Progenitor cell of endocrine pancreas (in vitro differentiated cells): ENCODE results near the gene AMFR. TPM values are rescaled to one million over a fixed set of nuclear protein-coding genes. Genes with fewer than 3 reads are reported as not detected.
A peak's percentile ranks its signal among the peaks of the same experiment; 100 is the strongest.

Source experiments
- DNase-seq: peaks from one replicate; pipeline ENCODE4 v3.0.0; 2021; ENCODE audit warnings: low spot score; ENCODE audit not compliant: unreplicated experiment
- H3K27ac Mint-ChIP-seq: 2 replicates; pipeline ENCODE4 v1.8.0; 2021; ENCODE audit warnings: mild to moderate bottlenecking, moderate library complexity, mixed read lengths
- H3K27me3 Mint-ChIP-seq: 2 replicates; pipeline ENCODE4 v1.8.0; 2021; ENCODE audit warnings: mixed read lengths
- H3K36me3 Mint-ChIP-seq: 2 replicates; pipeline ENCODE4 v1.8.0; 2022; ENCODE audit warnings: mixed read lengths; ENCODE audit not compliant: insufficient read depth
- H3K4me1 Mint-ChIP-seq: 2 replicates; pipeline ENCODE4 v1.8.0; 2021; ENCODE audit warnings: low read depth, mixed read lengths
- H3K4me3 Mint-ChIP-seq: 2 replicates; pipeline ENCODE4 v1.8.0; 2021; ENCODE audit warnings: low read depth, mild to moderate bottlenecking, moderate library complexity, mixed read lengths
- H3K9me3 Mint-ChIP-seq: 2 replicates; pipeline ENCODE4 v1.8.0; 2021; ENCODE audit warnings: low read depth, mixed read lengths
- total RNA-seq: library from RNA; stranded (reverse); gene quantifications from 2 replicates; pipeline ENCODE4 v1.2.1, GENCODE V29; 2021
- TF ChIP-seq, protein P1 (sequence below): fragments of 200-600 bp; sonication (generic); IDR thresholded peaks from one replicate; pipeline ENCODE4 v1.5.0; 2021; ENCODE audit warnings: antibody characterized with exemption, mild to moderate bottlenecking; ENCODE audit not compliant: unreplicated experiment

The AMFR gene
- total RNA-seq, 1 donor from 2014 or later, result 55.8 TPM

DNA sequence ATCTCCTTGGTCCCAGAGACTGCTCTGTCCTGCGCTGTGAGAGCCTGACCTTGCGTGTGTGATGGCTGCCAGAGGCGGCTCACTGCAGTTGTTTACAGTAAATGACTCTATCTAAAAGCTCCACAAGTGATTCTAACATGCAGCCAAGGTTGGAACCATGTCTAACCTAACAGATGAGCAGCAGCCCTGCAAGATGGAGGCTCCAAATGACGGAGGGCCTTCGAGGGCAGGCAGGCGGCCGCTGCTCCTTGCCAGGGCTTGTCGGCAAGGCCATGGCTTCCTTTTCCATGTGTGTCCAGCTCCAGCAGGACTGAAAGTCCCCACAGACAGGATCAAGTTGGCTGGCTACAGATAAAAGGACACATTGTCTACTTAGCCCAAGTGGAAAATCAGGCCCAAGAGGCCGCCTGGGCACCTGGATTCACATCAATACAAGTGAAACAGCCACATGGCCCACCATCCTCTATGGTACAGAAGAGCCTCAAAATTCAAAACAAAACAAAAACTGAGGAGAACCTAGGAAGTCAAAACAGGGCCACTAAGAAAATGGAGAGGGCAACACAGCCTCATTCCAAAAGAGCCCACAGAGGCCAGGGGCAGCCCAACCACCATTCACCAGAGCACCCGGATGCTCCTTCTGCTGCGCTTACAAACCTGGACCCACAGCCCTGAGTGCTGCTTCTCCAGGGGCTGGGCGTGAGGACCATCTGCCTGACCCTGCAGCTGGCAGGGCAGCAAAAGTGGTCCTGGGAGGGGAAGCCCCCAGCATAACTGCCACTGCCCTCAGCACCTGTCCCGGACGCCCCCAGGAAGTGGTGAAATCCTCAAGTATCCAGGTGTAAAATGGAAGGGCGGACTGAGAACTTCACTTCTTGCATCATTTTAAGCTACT lies 65.0 kb downstream of the AMFR start:
- TF ChIP-seq, protein P1, sequence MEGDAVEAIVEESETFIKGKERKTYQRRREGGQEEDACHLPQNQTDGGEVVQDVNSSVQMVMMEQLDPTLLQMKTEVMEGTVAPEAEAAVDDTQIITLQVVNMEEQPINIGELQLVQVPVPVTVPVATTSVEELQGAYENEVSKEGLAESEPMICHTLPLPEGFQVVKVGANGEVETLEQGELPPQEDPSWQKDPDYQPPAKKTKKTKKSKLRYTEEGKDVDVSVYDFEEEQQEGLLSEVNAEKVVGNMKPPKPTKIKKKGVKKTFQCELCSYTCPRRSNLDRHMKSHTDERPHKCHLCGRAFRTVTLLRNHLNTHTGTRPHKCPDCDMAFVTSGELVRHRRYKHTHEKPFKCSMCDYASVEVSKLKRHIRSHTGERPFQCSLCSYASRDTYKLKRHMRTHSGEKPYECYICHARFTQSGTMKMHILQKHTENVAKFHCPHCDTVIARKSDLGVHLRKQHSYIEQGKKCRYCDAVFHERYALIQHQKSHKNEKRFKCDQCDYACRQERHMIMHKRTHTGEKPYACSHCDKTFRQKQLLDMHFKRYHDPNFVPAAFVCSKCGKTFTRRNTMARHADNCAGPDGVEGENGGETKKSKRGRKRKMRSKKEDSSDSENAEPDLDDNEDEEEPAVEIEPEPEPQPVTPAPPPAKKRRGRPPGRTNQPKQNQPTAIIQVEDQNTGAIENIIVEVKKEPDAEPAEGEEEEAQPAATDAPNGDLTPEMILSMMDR, result no peak
- no peak for DNase-seq
- H3K36me3 Mint-ChIP-seq, result peaks cover 5% of the 10 kb centered on the region
- no peak overlapping the region for H3K27ac Mint-ChIP-seq
- H3K9me3 Mint-ChIP-seq, result no peaks in the 10 kb centered on the region
- H3K27me3 Mint-ChIP-seq, result no peaks in the 10 kb centered on the region
- H3K4me3 Mint-ChIP-seq, result no peak overlapping the region
- peaks cover 12% of the 10 kb centered on the region for H3K4me1 Mint-ChIP-seq

DNA sequence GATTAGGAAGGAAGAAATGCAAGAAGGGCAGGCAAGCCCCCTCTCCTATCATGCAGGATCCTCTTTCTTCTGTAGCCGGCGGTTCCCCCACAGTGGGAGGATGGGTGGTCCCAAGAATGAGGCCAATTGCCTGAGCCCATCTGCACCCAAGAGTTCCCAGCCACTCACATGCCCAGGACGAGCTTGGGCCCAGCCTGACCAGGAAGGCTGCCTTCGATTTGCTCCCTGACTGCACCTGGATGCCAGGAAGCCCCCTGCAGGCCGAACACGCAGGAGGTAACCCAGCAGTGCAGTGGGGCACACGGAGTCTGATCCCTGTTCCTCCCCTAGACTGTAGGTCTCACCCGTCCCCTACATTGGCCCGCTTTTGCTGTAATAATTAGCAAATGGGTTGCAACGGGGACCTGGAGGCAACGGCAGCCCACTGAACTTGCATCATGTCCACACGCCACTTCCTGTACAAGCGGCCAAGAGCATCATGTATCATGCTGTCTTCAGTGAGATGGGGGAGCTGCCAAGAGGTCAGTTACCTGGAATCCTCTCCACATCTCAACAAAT lies 67.5 kb downstream of the AMFR start:
- H3K9me3 Mint-ChIP-seq, result no peaks in the 10 kb centered on the region
- no peak for DNase-seq
- TF ChIP-seq, protein P1, result peak; percentile 33
- peak overlapping the region; percentile 45 for H3K27ac Mint-ChIP-seq
- H3K27me3 Mint-ChIP-seq, result no peaks in the 10 kb centered on the region
- H3K4me3 Mint-ChIP-seq, result peak overlapping the region; percentile 55
- peaks cover 12% of the 10 kb centered on the region for H3K4me1 Mint-ChIP-seq
- peaks cover 5% of the 10 kb centered on the region for H3K36me3 Mint-ChIP-seq

DNA sequence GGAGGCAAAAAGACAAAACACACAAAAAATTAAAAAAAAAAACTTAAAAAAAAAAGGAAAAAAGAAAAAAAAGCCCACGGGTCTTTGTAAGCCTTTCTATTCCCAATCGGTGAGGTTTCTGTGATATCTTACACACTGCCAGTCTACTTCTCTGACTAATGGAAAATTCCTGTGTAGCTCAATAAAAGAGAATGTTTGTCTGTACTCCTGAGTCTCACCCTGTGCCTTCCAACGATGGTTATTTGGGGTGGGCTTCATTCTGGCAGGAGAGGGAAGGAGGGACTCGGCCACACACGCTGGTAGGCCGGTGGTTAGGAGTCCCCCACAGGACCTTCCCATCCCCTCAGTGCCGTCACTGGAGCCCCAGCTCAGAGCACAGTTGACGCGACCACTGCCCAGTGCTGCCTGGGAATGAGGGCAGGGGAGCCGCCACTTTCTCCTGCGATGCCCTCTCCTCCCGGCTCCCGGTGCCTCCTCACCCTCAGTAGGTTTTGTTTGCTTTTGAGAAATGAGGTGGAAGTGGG lies 68.0 kb downstream of the AMFR start:
- Mint-ChIP-seq H3K36me3 (peaks cover 3% of the 10 kb centered on the region), H3K4me1 (peaks cover 12% of the 10 kb centered on the region), H3K9me3 (no peaks in the 10 kb centered on the region), H3K27me3 (no peaks in the 10 kb centered on the region), H3K27ac (peak overlapping the region; percentile 93), H3K4me3 (peak overlapping the region; percentile 70)
- TF ChIP-seq, protein P1, result no peak
- DNase-seq, result no peak

DNA sequence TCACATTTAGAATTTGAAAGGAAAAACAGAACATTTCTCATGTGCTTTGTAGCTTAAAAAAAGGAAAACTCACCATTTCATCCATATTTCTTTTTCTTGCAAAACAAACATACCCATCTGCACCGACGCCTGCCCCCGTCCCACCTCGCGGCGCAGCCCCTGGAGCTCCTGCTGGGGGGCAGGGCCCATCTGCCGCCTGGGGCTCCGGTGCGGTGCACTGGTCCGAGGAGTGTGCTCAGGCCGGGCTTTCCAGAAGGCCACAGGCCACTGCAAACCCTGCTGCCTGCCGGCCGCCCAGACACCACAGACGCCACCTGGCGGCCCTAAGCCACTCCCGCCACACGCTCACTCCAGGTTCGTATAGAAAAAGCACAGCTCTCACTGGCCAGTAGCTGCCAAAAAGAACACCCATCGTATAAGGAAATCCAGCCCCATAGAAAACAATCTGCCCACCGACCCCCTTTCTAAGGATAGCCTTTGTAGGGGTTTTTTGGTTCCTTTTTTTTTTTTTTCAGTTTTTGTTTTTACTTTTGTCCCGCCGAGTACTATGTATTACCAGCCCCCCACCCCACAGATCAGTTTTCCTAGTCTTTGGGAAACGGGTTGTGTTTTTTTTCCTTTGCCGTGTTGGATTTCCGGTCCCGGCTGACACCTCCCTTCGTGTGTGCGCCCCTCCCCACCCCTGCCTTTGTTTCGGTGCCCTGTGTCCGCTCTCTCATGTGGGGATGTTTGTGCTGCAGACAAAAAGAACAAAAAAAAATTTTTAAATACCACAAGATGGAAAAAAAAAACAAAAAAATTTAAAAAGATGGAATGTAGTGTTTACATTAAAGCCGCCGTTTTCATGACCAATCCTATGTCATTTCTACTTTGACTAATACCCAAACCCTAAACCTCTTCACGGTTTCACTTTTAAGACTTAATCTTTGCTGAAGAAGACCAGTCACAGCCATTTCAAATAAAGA lies 68.8 kb downstream of the AMFR start:
- Mint-ChIP-seq H3K36me3 (peaks cover 2% of the 10 kb centered on the region), H3K9me3 (no peaks in the 10 kb centered on the region), H3K27ac (peak overlapping the region; percentile 93), H3K27me3 (no peaks in the 10 kb centered on the region), H3K4me3 (peak overlapping the region; percentile 70), H3K4me1 (peaks cover 12% of the 10 kb centered on the region)
- peak; percentile 69 for DNase-seq
- TF ChIP-seq, protein P1, result peak; percentile 91
